Stimulated activated CD8-positive, alpha-beta memory T cell treated with anti-CD3 and anti-CD28 coated beads, Interleukin-4, amount 100 ng/mL, for 1 hour (primary cell): ENCODE results near the gene ST6GALNAC1.
A peak's percentile ranks its signal among the peaks of the same experiment; 100 is the strongest.

ENCODE experiments used
- DNase-seq, 2 donors: peaks; one replicate each; pipeline ENCODE4 v3.0.0-alpha.2; 2020; ENCODE audit warnings: low read depth in 2 of 2, low spot score in 1 of 2

Gene ST6GALNAC1, protein sequence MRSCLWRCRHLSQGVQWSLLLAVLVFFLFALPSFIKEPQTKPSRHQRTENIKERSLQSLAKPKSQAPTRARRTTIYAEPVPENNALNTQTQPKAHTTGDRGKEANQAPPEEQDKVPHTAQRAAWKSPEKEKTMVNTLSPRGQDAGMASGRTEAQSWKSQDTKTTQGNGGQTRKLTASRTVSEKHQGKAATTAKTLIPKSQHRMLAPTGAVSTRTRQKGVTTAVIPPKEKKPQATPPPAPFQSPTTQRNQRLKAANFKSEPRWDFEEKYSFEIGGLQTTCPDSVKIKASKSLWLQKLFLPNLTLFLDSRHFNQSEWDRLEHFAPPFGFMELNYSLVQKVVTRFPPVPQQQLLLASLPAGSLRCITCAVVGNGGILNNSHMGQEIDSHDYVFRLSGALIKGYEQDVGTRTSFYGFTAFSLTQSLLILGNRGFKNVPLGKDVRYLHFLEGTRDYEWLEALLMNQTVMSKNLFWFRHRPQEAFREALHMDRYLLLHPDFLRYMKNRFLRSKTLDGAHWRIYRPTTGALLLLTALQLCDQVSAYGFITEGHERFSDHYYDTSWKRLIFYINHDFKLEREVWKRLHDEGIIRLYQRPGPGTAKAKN

DNA sequence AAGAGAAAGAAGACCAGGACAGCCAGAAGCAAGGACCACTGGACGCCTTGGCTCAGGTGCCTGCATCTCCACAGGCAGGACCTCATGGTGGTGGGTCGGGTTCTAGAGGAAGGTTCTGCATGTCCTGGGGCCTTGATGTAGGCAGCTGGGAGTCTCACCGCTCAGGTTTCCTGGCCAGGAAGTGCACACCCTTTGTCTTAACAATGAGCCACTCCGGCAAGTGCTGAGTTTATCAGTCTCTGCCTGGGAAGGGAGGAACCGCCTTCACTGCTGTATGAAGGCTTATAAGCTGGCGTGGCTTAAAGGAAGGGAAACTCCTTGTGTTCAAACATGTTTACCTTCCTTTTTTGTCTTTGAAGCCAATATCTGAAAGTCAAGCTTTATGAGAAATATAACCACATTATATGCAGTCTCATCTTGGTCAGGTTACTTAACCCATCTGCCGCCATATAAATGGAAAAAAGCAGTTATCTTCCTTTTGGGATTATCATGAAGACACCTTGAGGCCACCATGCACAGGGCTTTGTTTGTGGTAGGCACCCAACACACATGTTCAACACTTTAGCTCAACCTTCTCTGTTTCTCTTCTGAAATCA is at the start of gene ST6GALNAC1:
TSS of gene ST6GALNAC1 (minus strand) at position 205 of the 596 bp plus-strand sequence. CDS start at position 86, 119 bp downstream.
- DNase-seq = no peak

DNA sequence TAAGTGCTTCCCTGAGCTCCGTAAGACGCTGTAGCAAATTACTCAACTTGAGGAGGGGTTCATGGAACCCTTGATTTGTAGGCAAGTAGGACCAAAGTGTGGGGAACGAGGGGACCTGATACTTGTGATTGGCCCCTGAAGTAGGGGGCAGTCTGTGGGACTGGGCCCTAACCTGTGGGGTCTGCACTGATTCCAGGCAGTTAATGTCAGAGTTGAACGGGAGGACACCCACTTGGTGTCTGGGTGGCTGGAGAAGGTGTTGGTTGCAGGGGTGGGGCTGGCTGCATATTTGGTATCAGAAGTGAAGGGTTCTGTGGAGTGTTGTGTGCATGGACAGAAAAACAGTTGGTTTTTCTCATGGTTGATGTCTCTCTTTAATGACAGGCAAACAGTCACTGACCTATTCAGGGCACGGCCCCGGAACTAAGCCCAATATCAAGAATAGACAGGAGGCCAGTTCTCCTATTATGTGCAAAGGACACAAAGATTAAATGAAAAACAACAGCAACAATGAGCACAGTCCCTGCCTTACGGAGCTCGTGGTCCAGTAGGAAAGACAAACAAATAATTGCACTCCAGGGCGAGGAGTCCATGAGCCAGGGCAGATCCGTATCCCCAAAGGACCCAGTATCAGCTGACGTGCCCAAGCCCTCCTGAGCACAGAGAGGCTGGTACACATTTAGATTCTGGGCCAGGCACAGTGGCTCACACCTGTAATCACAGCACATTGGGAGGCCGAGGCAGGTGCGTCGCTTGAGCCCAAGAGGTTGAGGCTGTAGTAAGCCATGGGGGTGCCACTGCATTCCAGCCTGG is 48.0 kb upstream of the ST6GALNAC1 start:
- DNase-seq = no peak

DNA sequence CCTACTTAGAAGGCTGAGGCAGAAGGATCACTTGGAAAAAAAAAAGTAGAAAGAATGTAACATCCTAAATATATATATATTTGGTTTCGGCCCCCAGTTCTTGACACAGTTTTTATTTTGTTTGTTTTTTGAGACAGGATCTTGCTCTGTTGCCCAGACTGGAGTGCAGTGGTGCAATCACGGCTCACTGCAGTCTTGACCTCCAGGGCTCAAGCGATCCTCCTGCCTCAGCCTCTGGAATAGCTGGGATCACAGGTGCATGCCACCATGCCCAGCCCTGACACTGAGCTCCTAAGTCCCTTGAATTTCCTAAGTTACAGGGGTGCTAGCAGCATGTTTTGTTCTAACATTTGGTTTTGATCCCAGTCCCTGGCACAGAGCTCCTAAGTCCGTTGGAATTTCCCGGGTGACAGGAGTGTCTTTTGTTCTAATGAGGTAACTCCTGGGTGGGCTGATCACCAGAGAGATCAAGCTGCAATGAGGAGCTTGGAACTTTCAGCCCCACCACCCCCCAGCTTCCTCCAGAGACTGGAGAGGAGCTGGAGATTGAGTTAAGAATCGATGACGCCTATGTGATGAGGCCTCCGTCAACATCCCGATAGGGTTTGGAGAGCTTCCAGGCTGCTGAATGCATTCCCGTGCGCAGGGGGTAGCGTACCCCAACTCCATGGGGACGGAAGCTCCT is 47.2 kb upstream of the ST6GALNAC1 start:
- DNase-seq = no peak

DNA sequence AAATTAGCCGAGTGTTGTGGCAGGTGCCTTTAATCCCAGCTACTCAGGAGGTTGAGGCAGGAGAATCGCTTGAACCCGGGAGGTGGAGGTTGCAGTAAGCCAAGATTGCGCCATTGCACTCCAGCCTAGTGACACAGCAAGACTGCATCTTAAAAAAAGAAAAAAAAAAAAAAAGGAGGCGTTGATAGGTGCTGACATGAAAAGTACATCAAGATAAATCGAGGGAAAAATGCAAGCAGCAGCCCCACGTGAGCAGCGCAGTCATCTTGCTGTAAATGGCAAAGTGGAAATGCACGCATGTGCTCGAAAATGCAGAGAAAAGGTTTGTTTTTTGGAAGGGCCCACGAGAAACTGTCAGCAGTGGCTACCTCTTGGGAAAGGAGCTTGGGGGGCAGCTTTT is 46.3 kb upstream of the ST6GALNAC1 start:
- no peak for DNase-seq

DNA sequence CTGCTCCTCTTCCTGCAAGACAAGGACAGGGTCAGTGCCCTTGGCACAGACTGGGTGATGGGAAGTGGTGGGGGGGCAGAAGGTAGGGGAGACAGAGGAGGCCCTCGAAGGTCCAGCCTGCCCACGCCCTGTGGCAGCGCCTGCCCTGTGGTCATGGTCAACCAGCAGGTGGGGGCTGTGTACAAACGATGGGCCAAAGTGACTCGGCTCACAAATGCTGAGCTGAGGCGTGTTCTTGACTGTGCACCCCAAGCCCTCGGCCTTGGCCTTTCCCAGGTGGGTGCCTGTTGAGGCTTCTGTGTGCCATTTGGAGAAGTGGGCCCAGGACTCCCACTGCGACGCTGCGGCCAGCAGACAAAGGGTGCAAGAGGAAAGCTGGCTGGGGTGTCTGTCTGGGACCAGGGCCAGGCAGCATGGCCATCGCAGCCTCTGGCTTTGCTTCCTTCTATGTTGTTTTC is 44.6 kb upstream of the ST6GALNAC1 start:
- no peak for DNase-seq

DNA sequence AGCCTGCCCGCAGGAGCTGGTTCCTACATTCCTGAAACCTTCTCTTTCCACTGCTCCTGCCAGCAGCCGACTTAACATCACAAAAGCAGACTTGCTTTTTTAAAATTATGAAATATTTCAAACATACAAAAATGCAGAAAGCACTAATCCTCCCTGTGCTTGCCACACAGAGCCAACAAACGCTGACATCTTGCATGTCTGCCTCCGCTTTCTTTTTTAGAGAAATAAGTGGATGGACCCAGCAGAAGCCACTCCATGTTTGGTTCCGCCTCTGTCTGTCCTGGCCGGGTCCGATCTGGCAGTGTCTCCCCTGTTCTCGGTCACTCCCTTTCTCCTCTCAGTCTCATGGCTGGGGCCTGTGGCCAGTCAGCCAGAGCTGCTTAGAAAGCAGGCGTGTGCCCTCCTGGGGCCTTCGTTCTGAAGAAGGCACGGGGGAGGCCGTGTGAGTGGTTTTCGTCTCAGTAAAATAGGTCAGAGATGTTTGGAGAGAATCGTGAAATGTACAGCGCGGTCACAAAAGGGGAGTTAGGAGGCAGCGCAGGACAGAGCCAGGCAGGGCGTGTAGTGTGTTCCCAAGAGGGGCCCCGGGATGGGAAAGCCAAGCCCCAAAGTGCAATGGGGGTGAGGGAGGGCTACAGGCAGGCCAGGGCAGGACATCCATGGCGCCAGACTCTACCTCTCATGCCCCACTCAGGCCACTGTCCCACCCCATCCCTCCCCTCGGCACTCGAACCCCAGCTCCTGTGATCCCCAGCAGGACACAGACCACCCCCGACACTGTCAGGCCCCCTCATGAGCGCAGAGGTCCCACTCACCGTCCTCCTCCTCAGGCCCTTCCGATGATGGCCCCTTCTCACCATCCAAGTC is 44.0 kb upstream of the ST6GALNAC1 start:
- no peak for DNase-seq

DNA sequence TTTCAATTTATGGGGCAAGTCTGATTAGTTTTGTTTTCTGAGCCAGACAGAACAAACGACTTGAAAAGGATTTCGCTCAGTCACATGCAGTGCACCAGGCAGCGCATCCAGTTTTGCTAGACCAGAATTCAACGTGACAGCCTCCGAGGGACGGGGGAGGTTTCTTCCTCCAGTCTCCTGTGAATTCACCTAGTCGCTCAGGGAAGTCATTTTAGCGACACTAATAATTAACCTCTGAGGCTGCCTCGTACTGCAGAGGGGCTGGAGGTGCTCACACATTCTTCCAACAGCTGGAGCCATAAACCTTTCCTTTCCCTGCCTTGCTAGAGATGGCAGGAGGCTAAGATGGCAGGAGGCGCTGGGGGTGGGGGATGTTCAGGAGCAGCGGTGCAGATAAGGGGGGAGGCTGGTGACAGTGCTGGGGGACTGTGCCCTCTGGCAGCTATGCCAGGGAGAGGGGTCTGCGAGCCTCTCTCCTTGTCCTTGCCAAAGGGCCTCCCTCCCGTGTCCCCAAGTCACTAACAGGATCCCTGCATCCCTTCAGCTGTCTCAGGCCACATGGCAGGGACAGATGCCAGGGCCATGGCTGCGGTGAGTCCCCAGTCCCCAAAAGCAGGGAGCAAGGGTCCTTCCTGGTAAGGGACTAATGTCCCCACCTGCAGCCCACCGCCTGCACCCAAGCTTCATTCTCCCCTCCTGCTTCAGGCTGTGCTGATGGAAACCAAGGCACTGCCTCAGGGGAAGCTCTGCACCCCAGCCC is 43.2 kb upstream of the ST6GALNAC1 start:
- DNase-seq = no peak

DNA sequence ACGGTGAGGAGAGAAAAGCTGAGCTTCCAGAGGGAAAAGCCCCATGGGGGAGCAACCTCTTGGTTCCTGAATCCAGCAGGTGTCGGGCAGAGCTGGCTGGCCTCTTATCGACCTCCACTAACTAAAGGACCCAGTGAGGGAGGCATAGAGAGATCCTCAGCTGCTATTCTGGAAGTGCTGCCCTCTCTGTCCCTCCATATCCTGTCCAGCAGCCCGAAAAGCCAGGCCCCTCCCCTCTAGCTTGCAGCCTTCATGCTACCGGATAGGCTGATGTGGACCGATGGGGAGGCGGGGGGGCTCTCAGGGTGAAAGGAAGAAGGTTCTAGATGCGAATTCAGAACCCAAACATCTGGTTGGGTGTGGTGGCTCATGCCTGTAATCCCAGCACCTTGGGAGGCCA is 42.3 kb upstream of the ST6GALNAC1 start:
- no peak for DNase-seq

DNA sequence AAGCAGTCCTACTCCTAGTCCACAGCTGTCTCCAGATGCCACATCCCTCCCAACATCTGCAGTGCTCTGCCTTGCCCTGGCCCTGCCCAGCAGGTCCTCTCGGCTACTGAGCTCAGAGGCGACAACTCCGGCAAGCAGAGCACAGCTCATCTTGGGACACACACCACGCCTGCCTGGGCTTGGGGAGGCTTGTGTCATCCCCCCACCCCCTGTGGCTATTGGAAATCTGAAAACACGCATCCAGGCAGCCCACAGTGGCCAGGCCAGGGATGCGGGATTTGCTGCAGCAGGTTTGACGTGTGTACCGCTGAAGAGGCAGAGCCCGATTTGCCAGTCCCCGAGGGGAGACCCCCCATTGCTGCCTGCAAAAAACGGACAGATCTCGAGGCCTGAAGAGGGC is 41.8 kb upstream of the ST6GALNAC1 start:
- DNase-seq = no peak

DNA sequence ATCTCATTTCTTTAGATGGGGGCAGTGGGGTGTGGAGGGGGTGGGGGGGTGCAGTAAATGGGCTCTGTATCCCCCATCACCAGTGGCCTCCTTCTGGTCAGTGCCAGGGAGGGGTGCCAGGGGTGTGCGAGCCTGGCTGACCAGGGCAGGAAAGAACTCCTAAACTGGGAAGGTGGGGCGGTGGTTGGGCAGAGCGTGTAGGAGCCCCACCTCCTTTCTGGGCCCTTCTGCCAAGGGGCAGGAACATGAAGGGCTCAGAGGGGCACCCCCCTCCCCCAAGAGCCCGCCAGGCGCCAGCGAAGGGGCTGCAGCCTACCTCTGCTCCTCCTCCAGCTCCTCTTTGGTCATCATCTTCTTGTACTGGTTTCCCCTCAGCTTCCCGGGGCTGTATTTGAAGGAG is 41.2 kb upstream of the ST6GALNAC1 start:
- no peak for DNase-seq

DNA sequence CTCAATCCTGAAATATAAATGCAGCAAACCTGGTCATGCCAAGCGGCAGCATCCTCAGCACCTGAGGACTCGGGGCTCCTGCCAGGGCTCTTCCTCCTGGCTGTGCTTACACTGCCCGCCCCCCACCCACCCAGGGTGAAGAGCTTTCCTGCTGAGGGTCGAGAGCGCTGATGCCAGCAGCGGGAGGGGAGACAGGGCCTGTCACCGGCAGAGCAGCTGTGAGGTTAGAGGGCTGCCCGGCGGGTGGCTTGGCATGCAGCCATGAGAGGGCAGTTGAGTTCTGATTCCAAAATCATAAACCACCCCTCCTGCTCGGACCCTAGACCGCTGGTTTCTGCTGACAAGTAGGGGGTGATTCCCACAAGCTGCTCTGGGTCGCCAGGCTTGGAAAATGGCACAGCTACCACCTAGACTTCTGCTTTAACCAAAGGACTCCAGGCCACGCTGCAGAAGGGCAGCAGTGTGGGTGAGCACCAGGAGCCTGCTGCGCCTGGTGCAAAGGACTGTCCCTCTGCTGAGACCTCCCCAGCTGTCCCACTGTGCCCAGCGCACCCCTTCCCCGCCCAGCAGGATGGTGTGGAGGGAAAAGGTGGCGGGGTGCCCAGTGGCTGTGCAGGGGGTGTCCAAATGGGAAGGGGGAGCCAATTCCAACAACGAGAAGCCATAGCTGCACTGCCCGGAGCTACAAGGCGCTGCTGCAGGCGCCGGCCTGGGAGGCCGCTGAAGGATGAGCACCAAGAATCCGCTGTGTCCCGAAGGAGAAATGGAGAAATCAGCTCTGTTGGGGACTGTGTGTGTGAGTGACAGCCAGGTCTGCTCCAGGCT is 40.6 kb upstream of the ST6GALNAC1 start:
- DNase-seq = no peak

DNA sequence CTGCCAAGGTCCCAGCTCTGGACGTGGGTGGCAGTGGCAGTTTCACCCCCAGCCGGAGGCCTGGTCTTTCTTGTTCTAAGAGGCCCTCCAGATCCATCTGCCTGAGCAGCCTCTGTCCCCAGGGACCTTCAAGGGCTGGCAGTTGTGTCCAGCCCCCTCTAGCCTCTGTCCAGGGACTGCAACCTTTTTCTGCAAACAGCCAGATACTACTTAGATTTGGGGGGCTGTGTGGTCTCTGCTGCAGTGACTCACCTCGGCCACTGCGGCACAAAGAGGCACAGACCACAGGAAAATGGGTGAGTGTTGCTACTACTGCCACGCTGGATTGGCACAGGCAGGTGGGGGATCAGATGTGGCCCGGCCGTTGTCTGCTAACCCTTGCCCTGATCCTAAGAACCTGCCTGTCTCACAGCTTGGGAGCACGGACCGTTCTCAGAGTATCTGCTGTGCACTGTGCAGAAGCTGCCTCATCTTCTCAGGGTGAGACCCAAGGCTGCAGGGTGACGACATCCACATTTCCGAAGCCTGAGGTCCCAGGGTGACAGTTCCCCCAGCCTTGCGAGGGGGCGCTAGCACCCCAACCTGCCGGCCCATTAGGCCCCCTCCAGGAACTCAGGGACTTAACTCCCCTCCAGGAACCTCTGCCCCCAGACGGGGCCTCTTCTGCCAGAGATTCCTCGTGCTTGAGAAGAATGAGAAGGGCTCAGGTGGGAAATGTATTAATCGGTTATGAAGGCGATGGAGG is 39.6 kb upstream of the ST6GALNAC1 start:
- DNase-seq = no peak

DNA sequence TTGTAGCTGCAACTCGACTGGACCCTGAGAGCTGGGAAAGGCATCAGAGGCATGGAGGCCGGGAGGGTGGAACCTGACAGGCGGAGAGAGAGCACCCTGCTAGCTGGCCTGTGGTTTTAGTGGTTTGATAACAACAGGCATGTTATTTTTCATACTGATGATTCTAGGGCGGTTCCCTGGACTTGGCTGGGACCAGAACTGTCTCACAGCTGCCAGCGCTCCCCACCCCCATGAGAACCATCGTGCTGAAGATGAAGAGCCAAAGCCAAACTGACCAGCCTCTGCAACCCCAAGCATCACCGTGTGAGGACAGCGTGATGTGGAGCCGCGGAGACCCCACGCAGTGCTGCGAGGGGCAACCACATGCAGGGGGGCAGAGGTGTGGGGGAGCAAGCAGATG is 38.7 kb upstream of the ST6GALNAC1 start:
- no peak for DNase-seq

DNA sequence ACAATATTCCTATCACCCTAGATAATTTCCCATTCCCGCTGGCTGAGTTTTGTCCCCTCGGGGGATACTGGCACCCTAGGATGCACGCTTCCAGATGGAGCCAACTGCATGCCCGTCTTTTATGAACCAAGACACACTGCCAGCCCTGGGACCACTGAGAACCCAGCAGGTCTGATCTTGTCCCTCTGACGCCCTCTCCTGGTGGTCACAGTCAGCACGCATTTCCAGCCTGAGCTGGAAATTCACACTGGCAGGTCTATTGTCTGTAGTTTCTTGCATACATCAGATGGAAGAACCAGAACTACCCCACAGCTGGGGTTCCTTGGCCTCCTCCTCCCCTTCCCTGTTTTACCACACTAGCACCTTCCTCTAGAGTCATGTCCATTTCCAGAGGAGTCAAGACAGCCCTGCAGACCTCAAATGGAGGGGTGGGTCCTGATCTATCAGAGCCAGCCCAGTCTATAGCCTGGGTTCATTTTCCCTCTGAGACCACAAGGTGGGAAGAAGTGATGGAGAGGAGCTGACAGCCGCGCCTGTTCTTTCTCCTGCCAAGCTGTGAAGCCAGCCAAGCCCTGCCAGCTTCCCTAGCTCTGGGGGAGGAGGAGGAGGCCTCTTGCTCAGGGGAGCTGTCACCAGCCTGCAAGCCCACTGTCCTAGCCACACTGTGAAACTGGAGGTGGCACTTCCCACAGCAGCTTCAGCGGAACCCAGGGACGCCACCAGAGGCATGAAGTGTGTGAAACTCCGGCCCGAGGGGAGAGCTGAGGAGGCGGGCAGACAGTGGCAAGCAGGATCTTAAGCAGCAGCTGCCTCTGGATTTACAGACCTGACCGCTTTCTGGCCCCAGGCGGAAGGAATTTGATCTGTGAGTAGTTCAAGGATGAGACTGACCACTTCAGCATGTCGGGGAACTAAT is 37.9 kb upstream of the ST6GALNAC1 start:
- DNase-seq = peak in 1 of 2 donors; percentile 45

DNA sequence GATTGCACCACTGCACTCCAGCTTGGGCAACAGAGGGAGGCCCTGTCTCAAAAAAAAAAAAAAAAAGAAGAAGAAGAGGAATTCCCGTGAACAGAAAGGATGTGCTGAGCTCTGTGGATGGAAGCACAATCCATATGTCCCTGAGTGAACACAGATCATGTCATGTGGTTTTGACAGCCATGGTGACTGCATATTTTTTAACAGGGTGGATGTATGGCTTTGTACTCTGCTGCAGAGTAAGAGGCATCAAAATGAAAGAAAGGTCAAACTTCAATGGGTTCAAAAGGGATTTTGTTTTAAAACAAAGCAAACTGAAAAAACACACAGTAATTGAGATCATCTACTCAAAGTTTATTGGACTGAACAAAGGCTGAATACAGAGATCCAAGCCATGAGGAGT is 35.7 kb upstream of the ST6GALNAC1 start:
- DNase-seq = no peak

DNA sequence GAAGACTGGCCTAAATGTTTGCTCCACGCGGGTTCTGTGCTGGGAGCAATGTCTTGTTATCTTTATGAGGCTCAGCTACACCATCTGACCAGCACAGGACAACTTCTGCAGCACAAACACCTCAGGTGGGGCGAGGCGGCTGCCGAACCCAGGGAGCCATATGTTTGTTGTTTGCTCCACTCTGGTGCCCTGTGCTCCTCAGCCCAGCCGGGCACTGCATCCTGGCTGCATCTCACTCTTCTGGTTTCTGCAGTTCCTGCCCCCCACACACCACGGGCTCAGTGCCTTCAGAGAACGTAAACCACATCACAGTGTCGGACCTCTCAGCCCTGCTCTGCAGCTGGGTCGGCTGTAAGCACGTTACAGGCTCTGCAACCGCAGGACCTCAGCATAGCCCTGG is 34.8 kb upstream of the ST6GALNAC1 start:
- no peak for DNase-seq

DNA sequence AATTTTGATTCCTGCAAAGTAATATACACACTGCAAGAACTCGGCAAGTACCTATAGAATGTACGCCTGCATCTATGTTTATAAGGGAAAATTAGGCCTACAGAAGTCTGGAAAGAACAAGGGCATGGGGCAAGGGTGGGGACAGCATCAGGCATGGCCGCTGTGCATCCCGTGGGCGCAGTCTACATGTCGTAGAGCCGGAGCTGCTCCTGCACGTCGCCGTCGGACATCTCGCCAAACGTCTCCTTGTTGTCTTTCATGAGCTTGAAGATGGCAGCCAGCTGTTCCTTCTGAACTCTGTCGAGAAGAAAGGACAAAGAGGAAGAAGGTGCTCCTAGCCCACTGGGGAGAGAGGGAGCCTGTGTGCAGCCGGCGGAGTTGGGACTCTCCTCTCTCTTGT is 33.8 kb upstream of the ST6GALNAC1 start:
- DNase-seq = no peak
